Trophoblast cell (in vitro differentiated cells and primary cell): ENCODE data around the gene TTLL5.

Source experiments
- DNase-seq, 2 donors: peaks; one replicate each; pipeline ENCODE4 v3.0.0-alpha.2; 2016
- H2AFZ ChIP-seq: 2 replicates; pipeline ENCODE4 v1.6.1; 2013; ENCODE audit warnings: low read length, moderate library complexity, mild to moderate bottlenecking; ENCODE audit not compliant: insufficient read depth, poor library complexity
- H2AK5ac ChIP-seq: 2 replicates; pipeline ENCODE4 v1.6.1; 2013; ENCODE audit warnings: mild to moderate bottlenecking, low read length
- H2BK120ac ChIP-seq: 2 replicates; pipeline ENCODE4 v1.6.1; 2013; ENCODE audit warnings: low read length, mild to moderate bottlenecking, moderate library complexity; ENCODE audit not compliant: insufficient read depth, poor library complexity
- H2BK12ac ChIP-seq: 2 replicates; pipeline ENCODE4 v1.6.1; 2013; ENCODE audit warnings: mild to moderate bottlenecking, low read length, moderate library complexity
- H2BK5ac ChIP-seq: 2 replicates; pipeline ENCODE4 v1.6.1; 2013; ENCODE audit warnings: low read length, low read depth, moderate library complexity, mild to moderate bottlenecking; ENCODE audit not compliant: poor library complexity
- H3K14ac ChIP-seq: 2 replicates; pipeline ENCODE4 v1.6.1; 2013; ENCODE audit warnings: mild to moderate bottlenecking, low read length
- H3K18ac ChIP-seq: 2 replicates; pipeline ENCODE4 v1.6.1; 2013; ENCODE audit warnings: mild to moderate bottlenecking, low read length
- H3K23ac ChIP-seq: 2 replicates; pipeline ENCODE4 v1.6.1; 2013; ENCODE audit warnings: low read length
- H3K27ac ChIP-seq: 2 replicates; pipeline ENCODE4 v1.5.1; 2013; ENCODE audit warnings: low read depth, mild to moderate bottlenecking, inconsistent platforms, low read length, moderate library complexity
- H3K27me3 ChIP-seq: 2 replicates; pipeline ENCODE4 v1.6.1; 2013; ENCODE audit warnings: inconsistent platforms, mild to moderate bottlenecking, low read length, moderate library complexity; ENCODE audit not compliant: insufficient read depth
- H3K36me3 ChIP-seq, 2 experiments: 1 replicate in 1 of 2; 2 replicates in 1 of 2; pipeline ENCODE4 v1.6.1; 2013; ENCODE audit warnings: low read length in 2 of 2, mild to moderate bottlenecking in 2 of 2, moderate library complexity in 1 of 2; ENCODE audit not compliant: insufficient read depth in 2 of 2, control insufficient read depth in 1 of 2
- H3K4ac ChIP-seq: 2 replicates; pipeline ENCODE4 v1.6.1; 2013; ENCODE audit warnings: low read depth, mild to moderate bottlenecking, low read length, moderate library complexity
- H3K4me1 ChIP-seq, 2 experiments: 1 replicate in 1 of 2; 2 replicates in 1 of 2; pipeline ENCODE4 v1.6.1; 2013; ENCODE audit warnings: low read length in 2 of 2, mild to moderate bottlenecking in 2 of 2, moderate library complexity in 1 of 2; ENCODE audit not compliant: insufficient read depth in 2 of 2, control insufficient read depth in 1 of 2
- H3K4me2 ChIP-seq: 2 replicates; pipeline ENCODE4 v1.6.1; 2013; ENCODE audit warnings: inconsistent platforms, mild to moderate bottlenecking, low read length, moderate library complexity
- H3K4me3 ChIP-seq: 2 replicates; pipeline ENCODE4 v1.5.1; 2013; ENCODE audit warnings: mild to moderate bottlenecking, low read depth, low read length, inconsistent platforms
- H3K79me1 ChIP-seq: one replicate; pipeline ENCODE4 v1.6.1; 2013; ENCODE audit warnings: low read length
- H3K79me2 ChIP-seq: 2 replicates; pipeline ENCODE4 v1.6.1; 2013; ENCODE audit warnings: low read length, mild to moderate bottlenecking; ENCODE audit not compliant: control insufficient read depth, insufficient read depth, poor library complexity
- H3K9ac ChIP-seq: 2 replicates; pipeline ENCODE4 v1.6.1; 2013; ENCODE audit warnings: mild to moderate bottlenecking, low read length
- H3K9me3 ChIP-seq: 2 replicates; pipeline ENCODE4 v1.6.1; 2013; ENCODE audit warnings: low read depth, mild to moderate bottlenecking, control low read depth, inconsistent platforms, low read length; ENCODE audit not compliant: insufficient read depth
- H4K12ac ChIP-seq: 2 replicates; pipeline ENCODE4 v1.6.1; 2013; ENCODE audit warnings: low read depth, mild to moderate bottlenecking, low read length, moderate library complexity
- H4K8ac ChIP-seq: 2 replicates; pipeline ENCODE4 v1.6.1; 2013; ENCODE audit warnings: low read depth, mild to moderate bottlenecking, low read length, moderate library complexity
- H4K91ac ChIP-seq: one replicate; pipeline ENCODE4 v1.6.1; 2013; ENCODE audit warnings: low read depth, mild to moderate bottlenecking, low read length, moderate library complexity
- WGBS: extraction: QIAGEN DNeasy Blood & Tissue Kit; methylation state at CpG from one replicate; pipeline ENCODE4 v1.1.7; 2013; ENCODE audit warnings: missing lambda C conversion rate; ENCODE audit not compliant: insufficient read length, insufficient coverage; ENCODE audit errors: extremely low coverage; 5-methylcytosine and 5-hydroxymethylcytosine counted together

TTLL5 gene

DNA sequence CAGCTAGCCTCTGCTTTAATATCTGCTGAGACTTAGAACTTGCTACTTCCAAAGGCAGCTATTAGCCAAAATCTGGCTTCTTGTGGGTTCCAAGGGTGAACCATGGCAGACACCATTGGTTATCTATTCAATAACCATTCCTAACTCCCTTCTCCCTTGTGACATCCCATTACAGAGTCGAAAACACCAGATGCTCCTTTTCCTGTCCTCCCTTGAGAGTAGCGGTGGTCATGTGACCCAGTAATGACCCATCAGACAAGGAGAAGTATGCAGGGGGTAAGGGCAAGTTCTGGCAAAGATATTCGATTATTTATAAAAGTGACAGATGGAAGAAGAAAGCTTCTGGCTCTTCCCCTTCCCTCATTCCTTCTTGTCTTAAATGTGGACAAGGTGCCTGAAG lies 300.6 kb downstream of the TTLL5 start:
- H3K4me1 ChIP-seq = no peaks in the 10 kb centered on the region
- WGBS = no CpG with 5 or more reads among the region's 3 CpGs
- no peak overlapping the region for H4K91ac ChIP-seq
- no peaks in the 10 kb centered on the region for H3K79me1 ChIP-seq
- no peak overlapping the region for H2BK5ac ChIP-seq
- no peak for DNase-seq
- H3K18ac ChIP-seq = no peak overlapping the region
- H3K4ac ChIP-seq = no peak overlapping the region
- peaks cover 1% of the 10 kb centered on the region for H3K9me3 ChIP-seq
- no peak overlapping the region for H2AFZ ChIP-seq
- H3K9ac ChIP-seq = no peak overlapping the region
- no peak overlapping the region for H4K8ac ChIP-seq
- no peak overlapping the region for H3K23ac ChIP-seq
- H3K36me3 ChIP-seq = peaks cover 0 to 2% of the 10 kb centered on the region in 2 experiments
- H2AK5ac ChIP-seq = no peak overlapping the region
- H3K27ac ChIP-seq = no peak overlapping the region
- no peak overlapping the region for H2BK120ac ChIP-seq
- H3K79me2 ChIP-seq = no peaks in the 10 kb centered on the region
- no peaks in the 10 kb centered on the region for H3K27me3 ChIP-seq
- H3K14ac ChIP-seq = no peak overlapping the region
- H2BK12ac ChIP-seq = no peak overlapping the region
- no peak overlapping the region for H3K4me2 ChIP-seq
- H3K4me3 ChIP-seq = no peak overlapping the region
- no peak overlapping the region for H4K12ac ChIP-seq

DNA sequence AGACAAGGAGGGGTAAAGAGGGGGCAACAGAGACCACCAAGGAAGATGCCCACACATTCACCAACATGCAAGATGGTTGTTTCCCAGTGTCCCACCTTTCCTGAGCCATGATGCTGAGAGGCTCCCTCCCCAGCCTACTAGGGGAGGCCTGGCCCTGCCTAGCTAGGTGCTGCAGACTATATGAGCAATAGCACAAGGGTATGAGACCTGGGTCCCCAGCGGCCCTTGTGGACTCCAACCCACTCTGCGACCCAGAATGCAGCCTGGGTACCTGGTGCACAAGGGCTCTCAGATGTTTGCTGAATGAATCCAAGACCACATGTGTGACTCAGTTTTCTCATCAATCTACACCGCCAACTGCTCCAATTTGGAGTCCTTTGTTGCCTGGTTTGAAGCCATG lies 306.8 kb downstream of the TTLL5 start:
- Histone ChIP-seq H3K4me3 (no peak overlapping the region), H3K4ac (no peak overlapping the region), H2AK5ac (no peak overlapping the region), H4K91ac (no peak overlapping the region), H3K4me2 (no peak overlapping the region), H4K8ac (no peak overlapping the region), H3K23ac (no peak overlapping the region), H3K36me3 (peaks cover 2 to 7% of the 10 kb centered on the region in 2 experiments), H3K27ac (no peak overlapping the region), H2AFZ (no peak overlapping the region), H2BK120ac (no peak overlapping the region), H3K14ac (no peak overlapping the region), H3K79me2 (no peaks in the 10 kb centered on the region), H3K27me3 (no peaks in the 10 kb centered on the region), H3K79me1 (no peaks in the 10 kb centered on the region), H3K4me1 (peaks cover 6 to 7% of the 10 kb centered on the region in 2 experiments), H2BK5ac (no peak overlapping the region), H3K18ac (no peak overlapping the region), H4K12ac (no peak overlapping the region), H3K9ac (no peak overlapping the region), H3K9me3 (peaks cover 2% of the 10 kb centered on the region), H2BK12ac (no peak overlapping the region)
- no CpG with 5 or more reads among the region's 3 CpGs for WGBS
- no peak for DNase-seq

DNA sequence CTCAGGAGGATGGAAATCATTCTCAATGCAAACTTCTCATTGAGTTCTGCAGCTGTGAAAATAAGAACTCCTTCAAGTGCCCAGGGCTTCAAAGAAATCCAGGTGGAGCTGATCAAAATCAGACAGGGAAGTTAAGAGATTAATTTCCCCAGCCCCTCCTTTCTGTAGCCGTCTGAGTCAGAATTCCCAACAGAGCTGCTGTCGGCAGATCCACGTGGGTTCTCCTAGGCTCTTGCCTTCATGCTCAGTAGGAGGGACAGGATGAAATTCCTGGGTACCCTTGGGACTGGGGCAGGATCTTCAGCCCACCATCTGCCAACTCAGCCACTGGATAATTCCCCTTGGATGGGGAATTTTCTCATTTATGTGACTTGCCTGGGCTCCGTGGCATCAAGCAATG lies 307.4 kb downstream of the TTLL5 start:
- DNase-seq = no peak
- H3K18ac ChIP-seq = no peak overlapping the region
- H2BK12ac ChIP-seq = no peak overlapping the region
- no peak overlapping the region for H4K91ac ChIP-seq
- no peak overlapping the region for H3K4me2 ChIP-seq
- H2BK120ac ChIP-seq = no peak overlapping the region
- no peak overlapping the region for H2AFZ ChIP-seq
- H3K14ac ChIP-seq = no peak overlapping the region
- peaks cover 7% of the 10 kb centered on the region in 2 experiments for H3K4me1 ChIP-seq
- H3K36me3 ChIP-seq = peaks cover 2 to 7% of the 10 kb centered on the region in 2 experiments
- no peaks in the 10 kb centered on the region for H3K79me2 ChIP-seq
- no peak overlapping the region for H3K4ac ChIP-seq
- no peak overlapping the region for H3K27ac ChIP-seq
- H3K79me1 ChIP-seq = no peaks in the 10 kb centered on the region
- WGBS = no CpG with 5 or more reads among the region's 4 CpGs
- no peak overlapping the region for H3K9ac ChIP-seq
- no peak overlapping the region for H2AK5ac ChIP-seq
- no peak overlapping the region for H3K4me3 ChIP-seq
- no peak overlapping the region for H4K12ac ChIP-seq
- no peak overlapping the region for H4K8ac ChIP-seq
- no peak overlapping the region for H2BK5ac ChIP-seq
- H3K9me3 ChIP-seq = peaks cover 2% of the 10 kb centered on the region
- H3K27me3 ChIP-seq = no peaks in the 10 kb centered on the region
- H3K23ac ChIP-seq = no peak overlapping the region

DNA sequence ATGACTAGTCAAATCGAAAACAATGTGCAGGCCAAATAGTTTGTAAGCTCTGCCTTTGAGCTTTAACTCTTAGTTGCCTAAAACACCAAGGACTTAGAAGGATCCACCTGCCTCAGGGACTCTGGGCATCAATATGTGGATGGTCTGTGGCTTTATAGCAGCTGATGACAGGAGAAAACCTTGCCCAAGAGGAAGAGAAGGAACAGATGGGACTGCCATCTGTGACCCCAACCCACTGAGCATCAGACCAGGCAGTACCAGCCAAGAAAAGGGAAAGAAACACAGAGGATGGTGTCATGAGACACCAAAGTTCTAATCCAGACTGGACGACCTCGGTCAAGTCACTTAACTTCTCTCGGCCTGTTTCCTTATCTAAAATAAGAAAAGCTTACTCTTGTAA lies 308.1 kb downstream of the TTLL5 start:
- Histone ChIP-seq H3K4me2 (no peak overlapping the region), H3K79me2 (no peaks in the 10 kb centered on the region), H3K23ac (no peak overlapping the region), H4K8ac (no peak overlapping the region), H3K79me1 (no peaks in the 10 kb centered on the region), H3K36me3 (peaks cover 2 to 7% of the 10 kb centered on the region in 2 experiments), H3K4me3 (no peak overlapping the region), H4K91ac (no peak overlapping the region), H2BK120ac (no peak overlapping the region), H3K4me1 (peaks cover 7% of the 10 kb centered on the region in 2 experiments), H4K12ac (no peak overlapping the region), H3K9ac (no peak overlapping the region), H3K18ac (no peak overlapping the region), H3K9me3 (peaks cover 2% of the 10 kb centered on the region), H3K4ac (no peak overlapping the region), H3K27ac (no peak overlapping the region), H2AK5ac (no peak overlapping the region), H2AFZ (no peak overlapping the region), H2BK5ac (no peak overlapping the region), H2BK12ac (no peak overlapping the region), H3K14ac (no peak overlapping the region), H3K27me3 (no peaks in the 10 kb centered on the region)
- no peak for DNase-seq
- no CpG with 5 or more reads among the region's 4 CpGs for WGBS
